Measurements from ENCODE around the gene RBM3. TPM values are rescaled to one million over a fixed set of nuclear protein-coding genes. Genes with fewer than 3 reads are reported as not detected.

The RBM3 gene
- total and polyA plus RNA-seq, 2 experiments from 2014 or later = 47.8 to 65.7 TPM

GRCh38 chrX:48538641-48539344, 35.5 kb upstream of the RBM3 start:
- Histone ChIP-seq H3K36me3 (no peaks in the 10 kb centered on the region), H3K27me3 (no peaks in the 10 kb centered on the region), H3K4me3 (peak overlapping the region; percentile 9), H3K4me1 (ENCODE audit: low read depth) (no peaks in the 10 kb centered on the region), H3K9me3 (ENCODE audit: low read depth) (no peaks in the 10 kb centered on the region), H3K27ac (peak overlapping the region; percentile 70)
- no peak for TF ChIP-seq CTCF (IDR thresholded peaks at IDR 0.05; ENCODE audit: low read depth, low read length)
- DNase-seq (ENCODE audit: low read depth in 1 of 2, low spot score in 1 of 2) = no peak

GRCh38 chrX:48539345-48540027, 34.8 kb upstream of the RBM3 start, which contains the start of gene TBC1D25:
Gene TBC1D25 (plus strand): TSS chrX:48539714. CDS start chrX:48539798, 84 bp downstream.
- Histone ChIP-seq H3K27ac (peak within 1 kb of the TSS; percentile 90), H3K27me3 (no peaks in the 10 kb centered on the region)

GRCh38 chrX:48540028-48540375, 34.3 kb upstream of the RBM3 start:
- Histone ChIP-seq H3K9me3 (ENCODE audit: low read depth) (no peaks in the 10 kb centered on the region), H3K27me3 (no peaks in the 10 kb centered on the region), H3K4me3 (peak overlapping the region; percentile 42), H3K36me3 (no peaks in the 10 kb centered on the region), H3K4me1 (ENCODE audit: low read depth) (no peaks in the 10 kb centered on the region), H3K27ac (peak overlapping the region; percentile 90)
- DNase-seq (ENCODE audit: low read depth in 1 of 2, low spot score in 1 of 2) = peak; percentile 47 to 74
- TF ChIP-seq CTCF (IDR thresholded peaks at IDR 0.05; ENCODE audit: low read depth, low read length) = no peak

More at GRCh38 chrX:48539345-48540027, 34.8 kb upstream of the RBM3 start, which contains the start of gene TBC1D25:
- Histone ChIP-seq H3K36me3 (no peaks in the 10 kb centered on the region), H3K4me1 (ENCODE audit: low read depth) (no peaks in the 10 kb centered on the region), H3K4me3 (peak within 1 kb of the TSS; percentile 42), H3K9me3 (ENCODE audit: low read depth) (no peaks in the 10 kb centered on the region)
- DNase-seq (ENCODE audit: low read depth in 1 of 2, low spot score in 1 of 2) = peak; percentile 95 to 98
- peak; percentile 50 for TF ChIP-seq CTCF (IDR thresholded peaks at IDR 0.05; ENCODE audit: low read depth, low read length)

- Histone ChIP-seq H3K4me3 (peak overlapping the region; percentile 42), H3K9me3 (ENCODE audit: low read depth) (no peaks in the 10 kb centered on the region)
- DNase-seq (ENCODE audit: low read depth in 1 of 2, low spot score in 1 of 2) = no peak
These were observed 33.8 kb upstream of the RBM3 start for GRCh38 chrX:48540480-48540879.

More at GRCh38 chrX:48540480-48540879, 33.8 kb upstream of the RBM3 start:
- H3K27ac ChIP-seq = peak overlapping the region; percentile 63
- no peaks in the 10 kb centered on the region for H3K36me3 ChIP-seq
- H3K4me1 ChIP-seq (ENCODE audit: low read depth) = no peaks in the 10 kb centered on the region
- no peak for TF ChIP-seq CTCF (IDR thresholded peaks at IDR 0.05; ENCODE audit: low read depth, low read length)
- no peaks in the 10 kb centered on the region for H3K27me3 ChIP-seq

Measured in cardiac muscle cell (in vitro differentiated cells and primary cell).